Keratinocyte (primary cell): ENCODE data around the gene ELOF1. TPM values are rescaled to one million over a fixed set of nuclear protein-coding genes. Genes with fewer than 3 reads are reported as not detected.
A peak's percentile ranks its signal among the peaks of the same experiment; 100 is the strongest.

ENCODE experiments used
- DNase-seq: peaks from one replicate; pipeline ENCODE4 v3.0.0-alpha.2; 2011; ENCODE audit warnings: low read depth, missing footprints, low spot score
- FAIRE-seq: peaks from 2 replicates; lab custom pipeline; 2011; peaks lifted over from hg19 to GRCh38; lab: Jason Lieb, UNC
- H2AFZ ChIP-seq: 2 replicates; pipeline ENCODE4 v1.6.0; 2012; ENCODE audit warnings: low read length, control low read depth, inconsistent platforms; ENCODE audit not compliant: control insufficient read depth
- H3K27ac ChIP-seq: 2 replicates; pipeline ENCODE4 v1.5.1; 2011; ENCODE audit warnings: low read length; ENCODE audit not compliant: control insufficient read depth, insufficient read depth
- H3K27me3 ChIP-seq: 3 replicates; pipeline ENCODE4 v1.6.0; 2011; ENCODE audit warnings: low read length; ENCODE audit not compliant: control insufficient read depth, insufficient read depth; ENCODE audit errors: extremely low read depth
- H3K36me3 ChIP-seq, 2 experiments: 2 replicates in 1 of 2; 3 replicates in 1 of 2; pipeline ENCODE4 v1.5.1; 2011; ENCODE audit warnings: low read length in 2 of 2, mild to moderate bottlenecking in 1 of 2; ENCODE audit not compliant: control insufficient read depth in 2 of 2, insufficient read depth in 2 of 2; ENCODE audit errors: extremely low read depth in 1 of 2
- H3K4me1 ChIP-seq: 3 replicates; pipeline ENCODE4 v1.5.1; 2011; ENCODE audit warnings: low read length; ENCODE audit not compliant: control insufficient read depth, insufficient read depth; ENCODE audit errors: extremely low read depth
- H3K4me2 ChIP-seq: 3 replicates; pipeline ENCODE4 v1.6.0; 2011; ENCODE audit warnings: low read depth, low read length; ENCODE audit not compliant: control insufficient read depth, insufficient read depth; ENCODE audit errors: extremely low read depth
- H3K4me3 ChIP-seq, 3 experiments: fragments of 200-600 bp in 1 of 3; sonication (generic) in 1 of 3; 2 replicates in 2 of 3; 3 replicates in 1 of 3; pipeline ENCODE4 v1.5.1; 2011 to 2016; ENCODE audit warnings: low read length in 3 of 3, mild to moderate bottlenecking in 3 of 3, control low read depth in 2 of 3, inconsistent platforms in 1 of 3, low read depth in 1 of 3, mixed read lengths in 1 of 3, mixed run types in 1 of 3, moderate library complexity in 1 of 3; ENCODE audit not compliant: control insufficient read depth in 2 of 3, insufficient read depth in 2 of 3; ENCODE audit errors: extremely low read depth in 1 of 3
- H3K79me2 ChIP-seq: 2 replicates; pipeline ENCODE4 v1.6.0; 2012; ENCODE audit warnings: low read length; ENCODE audit not compliant: control insufficient read depth, insufficient read depth
- H3K9ac ChIP-seq: 3 replicates; pipeline ENCODE4 v1.6.0; 2011; ENCODE audit warnings: low read length; ENCODE audit not compliant: control insufficient read depth, insufficient read depth; ENCODE audit errors: extremely low read depth
- H3K9me1 ChIP-seq: 3 replicates; pipeline ENCODE4 v1.6.0; 2011; ENCODE audit warnings: low read length; ENCODE audit not compliant: control insufficient read depth, insufficient read depth; ENCODE audit errors: extremely low read depth
- H3K9me3 ChIP-seq: 2 replicates; pipeline ENCODE4 v1.5.1; 2012; ENCODE audit warnings: low read depth, low read length; ENCODE audit not compliant: control insufficient read depth
- H4K20me1 ChIP-seq: 3 replicates; pipeline ENCODE4 v1.6.0; 2011; ENCODE audit warnings: low read length; ENCODE audit not compliant: control insufficient read depth, insufficient read depth; ENCODE audit errors: extremely low read depth
- EZH2 ChIP-seq: IDR thresholded peaks from one replicate; pipeline ENCODE4 v1.6.1; 2012; ENCODE audit warnings: inconsistent platforms, mild to moderate bottlenecking, low read length, moderate library complexity
- dilution Hi-C: fragments of 300-500 bp; cut with MboI; formaldehyde crosslinking; loops from one replicate; pipeline ENCODE4 v1.7.0; 2020; ENCODE audit warnings: low sequenced_read_pairs; ENCODE audit not compliant: extremely low pct_ligation_motif_present
- polyA plus RNA-seq, 5 experiments: library from polyadenylated mRNA; depleted of rRNA in 3 of 5; stranded (reverse) in 3 of 5; stranded (forward) in 1 of 5; unstranded in 1 of 5; fragments of >200 nt; gene quantifications; 1 replicate in 1 of 5; 2 replicates in 3 of 5; 3 replicates in 1 of 5; pipeline versions ENCODE4 v1.2.1 to v1.2.3, GENCODE V29; 2011 to 2012; ENCODE audit warnings: missing spikeins in 2 of 5, low read depth in 1 of 5, low replicate concordance in 1 of 5
- TF ChIP-seq, protein P1 (sequence below), 3 experiments: IDR thresholded peaks in 1 of 3; conservative IDR thresholded peaks in 1 of 3; optimal IDR thresholded peaks in 1 of 3; 2 replicates in 2 of 3; 3 replicates in 1 of 3; pipeline versions ENCODE3 to v1.5.1; 2011; ENCODE audit warnings: low read length in 3 of 3, mild to moderate bottlenecking in 3 of 3, moderate library complexity in 2 of 3, control low read depth in 1 of 3, inconsistent platforms in 1 of 3; ENCODE audit not compliant: insufficient read depth in 2 of 3; ENCODE audit errors: extremely low read depth in 1 of 3

ELOF1 gene
- polyA plus RNA-seq, 1 donor (not counting 4 experiments of a cell fraction or from before 2014, with no cell fraction given), result 45.3 TPM

DNA sequence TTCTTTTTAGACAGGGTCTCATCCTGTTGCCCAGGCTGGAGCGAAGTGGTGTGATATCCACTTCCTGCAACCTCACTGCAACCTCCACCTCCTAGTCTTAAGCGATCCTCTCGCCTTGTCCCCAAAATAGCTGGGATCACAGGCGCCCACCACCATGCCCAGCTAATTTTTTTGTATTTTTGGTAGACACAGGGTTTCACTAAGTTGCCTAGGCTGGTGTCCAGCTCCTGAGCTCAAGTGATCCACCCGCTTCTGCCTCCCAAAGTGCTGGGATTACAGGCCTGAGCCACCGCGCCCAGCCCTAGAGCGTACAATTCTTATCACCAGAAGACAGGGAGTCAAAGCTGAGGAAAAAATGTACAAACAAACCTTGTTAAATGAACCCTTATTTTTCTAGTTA, 4.5 kb upstream of the ELOF1 start:
- Histone ChIP-seq H3K9me3 (no peaks in the 10 kb centered on the region), H3K36me3 (no peaks in the 10 kb centered on the region), H3K4me1 (peaks cover 3% of the 10 kb centered on the region), H3K79me2 (peaks cover 5% of the 10 kb centered on the region), H3K27ac (no peak overlapping the region), H3K4me3 (no peak overlapping the region), H2AFZ (no peak overlapping the region), H3K9me1 (no peaks in the 10 kb centered on the region), H3K9ac (no peak overlapping the region), H4K20me1 (no peaks in the 10 kb centered on the region), H3K27me3 (no peaks in the 10 kb centered on the region), H3K4me2 (no peak overlapping the region)
- FAIRE-seq, result no peak
- DNase-seq, result no peak
- TF ChIP-seq, protein P1, sequence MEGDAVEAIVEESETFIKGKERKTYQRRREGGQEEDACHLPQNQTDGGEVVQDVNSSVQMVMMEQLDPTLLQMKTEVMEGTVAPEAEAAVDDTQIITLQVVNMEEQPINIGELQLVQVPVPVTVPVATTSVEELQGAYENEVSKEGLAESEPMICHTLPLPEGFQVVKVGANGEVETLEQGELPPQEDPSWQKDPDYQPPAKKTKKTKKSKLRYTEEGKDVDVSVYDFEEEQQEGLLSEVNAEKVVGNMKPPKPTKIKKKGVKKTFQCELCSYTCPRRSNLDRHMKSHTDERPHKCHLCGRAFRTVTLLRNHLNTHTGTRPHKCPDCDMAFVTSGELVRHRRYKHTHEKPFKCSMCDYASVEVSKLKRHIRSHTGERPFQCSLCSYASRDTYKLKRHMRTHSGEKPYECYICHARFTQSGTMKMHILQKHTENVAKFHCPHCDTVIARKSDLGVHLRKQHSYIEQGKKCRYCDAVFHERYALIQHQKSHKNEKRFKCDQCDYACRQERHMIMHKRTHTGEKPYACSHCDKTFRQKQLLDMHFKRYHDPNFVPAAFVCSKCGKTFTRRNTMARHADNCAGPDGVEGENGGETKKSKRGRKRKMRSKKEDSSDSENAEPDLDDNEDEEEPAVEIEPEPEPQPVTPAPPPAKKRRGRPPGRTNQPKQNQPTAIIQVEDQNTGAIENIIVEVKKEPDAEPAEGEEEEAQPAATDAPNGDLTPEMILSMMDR (optimal IDR thresholded peaks at IDR 0.05 in 1 of 3, IDR thresholded peaks at IDR 0.05 in 1 of 3, conservative IDR thresholded peaks at IDR 0.05 in 1 of 3; ENCODE audit: extremely low read depth in 1 of 3, insufficient read depth in 2 of 3, low read length in 3 of 3), result no peak
- TF ChIP-seq EZH2, result no peak
- dilution Hi-C loops, result no loop called here

DNA sequence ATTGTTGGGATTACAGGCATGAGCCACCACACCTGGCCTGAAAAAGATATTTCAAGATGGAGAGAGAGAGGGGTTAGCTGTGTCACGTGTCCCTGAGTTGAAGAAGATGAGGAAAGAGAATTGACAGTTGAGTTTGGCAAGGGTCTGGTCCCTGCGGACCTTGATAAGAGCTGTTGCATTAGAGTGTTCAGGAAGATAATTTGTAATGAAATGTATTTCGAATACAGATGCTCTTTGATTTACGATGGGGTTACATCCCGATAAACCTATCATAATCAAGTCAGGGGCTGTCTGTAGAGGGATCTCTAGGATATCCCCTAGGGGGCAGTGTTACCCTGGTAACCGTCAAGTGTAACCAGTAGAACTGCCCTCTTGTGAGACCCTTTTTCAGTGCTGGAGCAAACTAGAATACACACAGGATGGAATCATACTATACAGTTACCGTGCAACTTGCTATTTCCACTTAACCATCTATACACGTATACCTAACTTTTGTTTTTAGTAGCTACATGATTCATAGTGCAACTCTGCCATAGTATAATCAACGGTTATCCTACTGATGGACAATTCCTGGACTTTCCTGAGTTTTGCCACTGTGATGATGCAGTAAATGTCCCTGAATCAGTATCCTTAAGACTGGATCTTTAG, 1.5 kb upstream of the ELOF1 start:
- Histone ChIP-seq H3K79me2 (peaks cover 33% of the 10 kb centered on the region), H3K36me3 (peaks cover 4 to 8% of the 10 kb centered on the region in 2 experiments), H3K9me3 (no peaks in the 10 kb centered on the region), H3K27me3 (no peaks in the 10 kb centered on the region), H3K4me3 (no peak overlapping the region), H4K20me1 (peaks cover 4% of the 10 kb centered on the region), H3K4me2 (peak overlapping the region; percentile 42), H3K9me1 (peaks cover 4% of the 10 kb centered on the region), H3K9ac (no peak overlapping the region), H3K27ac (no peak overlapping the region), H2AFZ (no peak overlapping the region), H3K4me1 (peaks cover 12% of the 10 kb centered on the region)
- dilution Hi-C loops, result no loop called here
- DNase-seq (no peak), FAIRE-seq (no peak)
- no peak for TF ChIP-seq EZH2
- TF ChIP-seq, protein P1 (optimal IDR thresholded peaks at IDR 0.05 in 1 of 3, IDR thresholded peaks at IDR 0.05 in 1 of 3, conservative IDR thresholded peaks at IDR 0.05 in 1 of 3; ENCODE audit: extremely low read depth in 1 of 3, insufficient read depth in 2 of 3, low read length in 3 of 3), result peak; percentile 63 to 74 (median 63)
